ENCODE results near the gene MCRIP2. TPM values are rescaled to one million over a fixed set of nuclear protein-coding genes. Genes with fewer than 3 reads are reported as not detected.

MCRIP2 gene
- total RNA-seq, 1 experiment from 2014 or later = 22.4 TPM

- intact Hi-C loops (cut with micrococcal nuclease; ENCODE audit: unreplicated experiment) = no loop called here
- peaks cover 27% of the 10 kb centered on the region for H3K36me3 ChIP-seq (ENCODE audit: insufficient read depth, low read length, poor library complexity, severe bottlenecking)
- POLR2A ChIA-PET (ENCODE audit: low non-redundant PET) = no interaction called here
- no peaks in the 10 kb centered on the region for H3K9me3 ChIP-seq (ENCODE audit: low read depth, low read length, poor library complexity, severe bottlenecking)
- DNase-seq (ENCODE audit: low spot score) = peak; percentile 98
- H3K27ac ChIP-seq (ENCODE audit: low read depth, low read length, poor library complexity, severe bottlenecking) = peak within 1 kb of the TSS; percentile 86
- CTCF ChIA-PET = no interaction called here
- H3K4me1 ChIP-seq (ENCODE audit: insufficient read depth, low read length, poor library complexity, severe bottlenecking) = peaks cover 33% of the 10 kb centered on the region
- TF ChIP-seq EZH2 (IDR thresholded peaks at IDR 0.05; ENCODE audit: borderline replicate concordance, low read depth, low read length, poor library complexity, severe bottlenecking) (no peak), CTCF (conservative IDR thresholded peaks at IDR 0.05; ENCODE audit: low read depth, low read length) (no peak)
- no peaks in the 10 kb centered on the region for H3K27me3 ChIP-seq (replicated peaks; ENCODE audit: insufficient read depth, low read depth, low read length, poor library complexity)
- peak within 1 kb of the TSS; percentile 63 for H3K4me3 ChIP-seq (ENCODE audit: low read depth, low read length, poor library complexity, severe bottlenecking)
- BruUV-seq (replicated peaks) = no TSS peak
Measured at GRCh38 chr16:684071-684794, 42.6 kb downstream of the MCRIP2 start, which contains the start of gene JMJD8. JMJD8 (minus strand) TSS chr16:684334; CDS start chr16:684319, 15 bp downstream.

GRCh38 chr16:684961-685696 lies 43.5 kb downstream of the MCRIP2 start:
- Histone ChIP-seq H3K36me3 (ENCODE audit: insufficient read depth, low read length, poor library complexity, severe bottlenecking) (peaks cover 27% of the 10 kb centered on the region), H3K4me1 (ENCODE audit: insufficient read depth, low read length, poor library complexity, severe bottlenecking) (peaks cover 32% of the 10 kb centered on the region), H3K27ac (ENCODE audit: low read depth, low read length, poor library complexity, severe bottlenecking) (no peak overlapping the region), H3K27me3 (replicated peaks; ENCODE audit: insufficient read depth, low read depth, low read length, poor library complexity) (no peaks in the 10 kb centered on the region), H3K9me3 (ENCODE audit: low read depth, low read length, poor library complexity, severe bottlenecking) (no peaks in the 10 kb centered on the region), H3K4me3 (ENCODE audit: low read depth, low read length, poor library complexity, severe bottlenecking) (no peak overlapping the region)
- TF ChIP-seq CTCF (conservative IDR thresholded peaks at IDR 0.05; ENCODE audit: low read depth, low read length) (no peak), EZH2 (IDR thresholded peaks at IDR 0.05; ENCODE audit: borderline replicate concordance, low read depth, low read length, poor library complexity, severe bottlenecking) (no peak)
- no TSS peak for BruUV-seq (replicated peaks)
- no peak for DNase-seq (ENCODE audit: low spot score)
- intact Hi-C loops (cut with micrococcal nuclease; ENCODE audit: unreplicated experiment) = loop anchor here (5.0 kb wide), 1 partner anchor 293 kb away; no protein-coding TSS in a partner anchor
- POLR2A ChIA-PET (ENCODE audit: low non-redundant PET) = no interaction called here
- CTCF ChIA-PET = no interaction called here

- Histone ChIP-seq H3K9me3 (ENCODE audit: low read depth, low read length, poor library complexity, severe bottlenecking) (no peaks in the 10 kb centered on the region), H3K4me3 (ENCODE audit: low read depth, low read length, poor library complexity, severe bottlenecking) (no peak overlapping the region), H3K27ac (ENCODE audit: low read depth, low read length, poor library complexity, severe bottlenecking) (no peak overlapping the region), H3K36me3 (ENCODE audit: insufficient read depth, low read length, poor library complexity, severe bottlenecking) (peaks cover 27% of the 10 kb centered on the region), H3K27me3 (replicated peaks; ENCODE audit: insufficient read depth, low read depth, low read length, poor library complexity) (no peaks in the 10 kb centered on the region), H3K4me1 (ENCODE audit: insufficient read depth, low read length, poor library complexity, severe bottlenecking) (peaks cover 31% of the 10 kb centered on the region)
- intact Hi-C loops (cut with micrococcal nuclease; ENCODE audit: unreplicated experiment) = loop anchor here (5.0 kb wide), 1 partner anchor 294 kb away; no protein-coding TSS in a partner anchor
- TF ChIP-seq EZH2 (IDR thresholded peaks at IDR 0.05; ENCODE audit: borderline replicate concordance, low read depth, low read length, poor library complexity, severe bottlenecking) (no peak), CTCF (conservative IDR thresholded peaks at IDR 0.05; ENCODE audit: low read depth, low read length) (peak; percentile 64)
- POLR2A ChIA-PET (ENCODE audit: low non-redundant PET) = no interaction called here
- BruUV-seq (replicated peaks) = no TSS peak
- CTCF ChIA-PET = no interaction called here
- no peak for DNase-seq (ENCODE audit: low spot score)
Measured at GRCh38 chr16:685967-686366, 44.3 kb downstream of the MCRIP2 start.

Measured in A673 (cell line).